HL-60/S4 (cell line): ENCODE results near the gene TBC1D19.

Source experiments
- in situ Hi-C: fragments of 300-500 bp; cut with MboI; formaldehyde crosslinking; loops from 2 replicates; pipeline ENCODE4 v1.14.3; 2022; ENCODE audit warnings: low sequenced_read_pairs

TBC1D19 gene

DNA sequence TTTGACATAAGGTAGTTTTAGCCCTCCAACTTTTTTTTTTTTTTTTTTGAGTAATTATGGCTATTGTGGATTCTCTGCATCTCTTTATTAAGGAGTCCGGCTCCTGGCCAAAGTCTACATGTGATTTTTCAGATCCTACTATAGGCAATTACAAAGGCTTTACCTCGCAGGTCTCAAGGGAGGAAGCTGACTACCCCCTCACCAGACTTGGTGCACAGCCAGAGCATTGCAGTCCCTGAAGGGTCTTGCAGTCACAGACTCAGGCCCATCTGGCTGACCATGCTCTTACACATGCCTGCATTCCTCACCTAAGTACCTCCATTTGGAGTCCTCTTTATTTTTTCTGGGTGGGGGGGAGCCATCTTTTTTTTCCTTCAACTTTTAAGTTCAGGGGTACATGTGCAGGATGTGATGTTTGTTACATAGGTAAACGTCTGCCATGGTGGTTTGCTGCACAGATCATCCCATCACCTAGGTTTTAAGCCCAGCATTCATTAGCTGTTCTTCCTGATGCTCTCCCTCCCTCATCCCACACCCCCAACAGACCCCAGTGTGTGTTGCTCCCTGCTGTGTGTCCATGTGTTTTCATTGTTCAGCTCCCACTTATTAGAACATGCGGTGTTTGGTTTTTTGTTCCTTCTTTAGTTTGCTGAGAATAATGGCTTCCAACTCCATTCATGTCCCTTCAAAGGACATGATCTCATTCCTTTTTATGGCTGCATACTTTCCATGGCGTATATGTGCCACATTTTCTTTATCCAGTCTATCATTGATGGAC lies 188.4 kb downstream of the TBC1D19 start:
- in situ Hi-C loops: no loop called here

DNA sequence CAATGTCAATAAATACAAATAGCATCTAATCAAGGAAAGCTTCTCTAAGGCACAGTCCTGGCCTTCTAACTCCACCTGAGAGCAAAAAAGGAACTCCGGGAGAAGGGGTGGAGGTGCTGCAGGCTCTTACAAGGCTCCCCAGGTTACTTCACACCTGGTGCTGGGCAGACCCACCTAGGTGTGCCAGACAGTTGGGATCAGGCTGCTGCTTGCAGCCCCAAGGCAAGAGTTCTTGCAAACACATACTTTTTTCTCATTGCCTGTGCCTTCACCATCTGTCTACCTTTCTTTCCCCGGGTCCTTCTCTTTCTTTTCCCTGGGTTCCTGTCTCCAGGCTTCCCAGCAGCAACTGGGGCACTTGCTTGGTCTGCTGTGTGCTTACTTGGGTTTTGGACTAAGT lies 195.3 kb downstream of the TBC1D19 start:
- in situ Hi-C loops: no loop called here

DNA sequence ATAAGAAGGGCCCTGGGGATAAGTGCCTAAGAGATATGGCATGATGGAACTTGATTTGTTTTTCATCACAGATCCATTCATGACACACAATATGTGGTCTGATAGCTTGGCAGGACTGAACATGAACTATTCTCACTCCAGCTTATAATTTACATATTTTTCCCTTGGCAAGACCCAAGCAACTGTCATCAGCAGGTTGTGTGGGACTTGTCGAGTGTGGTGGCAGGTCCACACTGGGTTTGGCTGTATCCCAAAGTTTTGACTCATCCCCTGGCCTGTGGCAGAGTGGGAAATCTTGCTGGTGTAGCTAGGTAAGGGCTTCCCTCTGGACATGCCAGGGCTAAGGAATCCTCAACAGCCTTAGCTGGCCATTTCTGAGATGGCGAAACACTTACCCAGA lies 195.8 kb downstream of the TBC1D19 start:
- in situ Hi-C loops: no loop called here

DNA sequence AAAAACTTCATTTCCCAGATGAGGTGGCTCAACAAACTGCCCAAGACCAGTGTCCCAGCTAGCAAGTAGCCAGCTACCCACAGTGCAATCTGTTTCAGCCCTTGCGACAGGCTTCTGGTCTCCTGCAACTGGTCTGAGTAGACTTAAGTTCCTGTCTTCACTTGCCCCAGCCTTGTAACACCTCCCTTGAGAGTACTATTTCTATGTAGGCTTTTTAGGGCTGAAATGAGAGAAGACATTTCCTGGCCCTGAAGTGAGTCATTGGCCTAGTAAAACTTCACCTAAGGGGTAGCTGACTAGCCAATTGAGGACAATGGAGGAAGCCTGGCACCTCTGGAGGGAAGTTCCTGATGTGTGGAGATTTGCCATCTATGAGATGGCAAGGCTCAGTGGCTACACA lies 196.7 kb downstream of the TBC1D19 start:
- in situ Hi-C loops: no loop called here

DNA sequence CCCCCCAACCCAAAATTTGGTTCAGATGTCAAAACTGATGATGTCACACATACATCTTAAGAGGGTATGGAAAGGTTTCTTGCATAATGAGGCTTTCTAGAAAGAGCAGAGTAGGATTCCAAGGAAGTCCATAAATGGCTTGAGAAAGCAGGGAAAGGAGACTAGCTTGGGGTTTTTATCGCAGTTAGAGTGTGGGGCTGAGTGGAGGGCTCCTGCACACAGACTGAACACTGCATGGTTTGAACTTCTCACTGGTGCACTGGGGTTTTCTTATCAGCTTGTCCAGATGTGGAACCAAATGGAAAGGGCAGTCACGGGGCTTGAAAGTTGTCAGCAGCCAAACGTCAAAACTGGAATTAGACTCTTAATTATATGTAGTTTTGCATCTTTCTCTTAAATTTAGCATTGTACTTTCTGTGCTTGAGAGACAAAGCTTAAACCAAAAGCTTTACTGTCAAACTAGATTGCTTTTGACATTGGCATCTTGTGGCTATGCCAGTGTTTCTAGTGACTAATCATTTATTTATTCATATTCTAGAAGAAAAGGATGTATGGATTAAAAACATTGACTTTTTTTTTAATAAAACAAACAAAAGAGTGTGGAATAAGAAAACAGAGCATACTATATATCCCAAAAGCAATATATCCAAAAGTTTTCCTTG lies 198.4 kb downstream of the TBC1D19 start:
- in situ Hi-C loops: no loop called here

DNA sequence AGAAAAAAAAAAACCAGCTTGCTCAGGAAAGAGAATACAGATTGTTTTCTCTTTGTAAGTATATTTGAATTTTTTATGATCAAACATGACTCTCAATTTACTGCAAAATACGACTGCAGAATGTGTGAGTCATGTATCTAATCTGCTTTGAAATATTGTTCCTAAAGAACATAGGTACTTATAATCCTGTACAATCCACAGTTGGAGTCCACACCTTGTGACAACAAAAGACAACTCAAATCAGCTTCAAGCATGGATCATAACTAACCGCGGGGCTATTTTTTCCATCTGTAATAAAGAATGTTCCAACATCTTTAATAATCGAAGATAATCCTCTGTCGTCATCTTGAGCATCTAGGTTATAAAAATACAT lies 198.9 kb downstream of the TBC1D19 start:
- in situ Hi-C loops: no loop called here

DNA sequence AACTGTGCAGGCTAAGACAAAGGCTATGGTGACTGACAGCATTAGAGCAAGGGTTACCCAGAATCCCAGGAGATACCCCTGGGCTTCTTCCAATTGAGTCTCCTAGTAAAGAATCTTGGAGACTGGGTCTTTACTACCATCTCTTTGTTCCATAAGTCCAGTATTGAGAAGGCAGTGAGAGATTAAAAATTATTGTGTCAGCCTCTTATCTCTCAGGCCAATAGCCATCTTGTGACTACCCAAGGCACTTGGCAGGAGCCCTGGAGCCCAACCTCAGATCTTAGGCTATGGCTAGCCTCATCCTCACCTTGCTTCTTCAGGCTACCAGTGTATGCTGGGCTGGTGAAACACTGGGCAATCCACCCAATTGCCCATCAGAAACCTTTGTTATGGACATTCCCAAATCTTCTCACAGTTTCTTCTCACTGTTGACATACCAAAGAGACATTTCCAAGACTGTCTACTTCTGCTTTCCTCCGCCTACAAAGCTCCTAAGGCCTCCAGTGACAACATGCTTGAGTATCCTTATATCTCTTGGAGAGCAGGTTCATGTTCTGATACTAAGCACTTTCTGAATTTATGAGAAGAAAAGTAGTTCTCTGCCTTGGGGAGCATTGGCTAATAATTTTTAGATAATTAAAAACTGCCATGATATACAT lies 200.5 kb downstream of the TBC1D19 start:
- in situ Hi-C loops: no loop called here

DNA sequence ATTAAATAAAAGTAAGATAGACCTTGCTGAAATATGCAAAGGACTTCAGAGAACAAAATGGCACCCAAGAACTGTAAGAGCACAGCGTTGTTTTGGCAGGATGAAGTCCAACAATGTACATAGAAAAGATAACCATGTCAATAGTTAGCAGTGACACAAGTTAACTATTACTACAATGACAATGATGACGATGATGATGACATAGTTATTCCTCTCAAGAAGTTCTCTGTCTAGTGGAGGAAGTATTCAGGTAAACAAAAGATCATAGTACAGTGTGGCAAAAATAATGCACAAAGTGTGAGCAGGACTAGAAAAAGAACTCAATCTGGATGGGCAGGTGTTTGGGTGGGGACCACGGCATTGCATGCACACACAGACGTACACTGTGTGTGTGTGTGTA lies 201.4 kb downstream of the TBC1D19 start:
- in situ Hi-C loops: no loop called here

DNA sequence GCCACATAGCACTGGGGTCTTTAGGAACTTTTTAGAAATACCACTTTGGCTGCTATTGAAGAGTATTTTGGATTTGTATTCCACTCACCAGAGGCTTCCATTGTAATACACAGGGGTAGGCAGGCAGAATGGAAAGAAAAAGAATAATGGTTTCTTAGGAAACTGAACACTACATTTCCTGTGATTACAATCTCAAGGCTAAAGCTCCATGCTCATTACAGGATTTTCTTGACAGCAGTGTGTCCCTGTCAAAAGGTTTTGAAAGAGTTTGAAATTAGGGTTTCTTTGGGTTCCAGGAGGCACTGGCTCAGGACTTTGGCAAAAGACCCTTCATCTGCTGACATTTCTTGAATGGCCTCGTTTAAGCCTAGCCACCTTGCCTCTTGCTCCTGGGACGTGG lies 201.9 kb downstream of the TBC1D19 start:
- in situ Hi-C loops: no loop called here

DNA sequence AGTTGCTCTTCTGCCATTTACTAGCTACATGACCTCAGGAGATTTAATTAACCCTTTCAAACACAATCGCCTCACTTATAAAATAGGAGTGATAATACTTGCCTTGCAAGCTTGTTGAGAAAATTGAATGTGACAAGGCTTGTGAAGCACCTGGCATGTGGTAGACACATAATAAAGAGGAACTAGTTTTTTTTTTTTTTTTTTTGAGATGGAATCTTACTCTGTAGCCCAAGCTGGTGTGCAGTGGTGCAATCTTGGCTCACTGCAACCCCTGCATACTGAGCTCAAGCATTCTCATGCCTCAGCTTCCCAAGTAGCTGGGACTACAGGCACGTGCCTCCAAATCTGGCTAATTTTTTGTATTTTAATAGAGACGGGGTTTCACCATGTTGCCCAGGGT lies 203.0 kb downstream of the TBC1D19 start:
- in situ Hi-C loops: no loop called here

DNA sequence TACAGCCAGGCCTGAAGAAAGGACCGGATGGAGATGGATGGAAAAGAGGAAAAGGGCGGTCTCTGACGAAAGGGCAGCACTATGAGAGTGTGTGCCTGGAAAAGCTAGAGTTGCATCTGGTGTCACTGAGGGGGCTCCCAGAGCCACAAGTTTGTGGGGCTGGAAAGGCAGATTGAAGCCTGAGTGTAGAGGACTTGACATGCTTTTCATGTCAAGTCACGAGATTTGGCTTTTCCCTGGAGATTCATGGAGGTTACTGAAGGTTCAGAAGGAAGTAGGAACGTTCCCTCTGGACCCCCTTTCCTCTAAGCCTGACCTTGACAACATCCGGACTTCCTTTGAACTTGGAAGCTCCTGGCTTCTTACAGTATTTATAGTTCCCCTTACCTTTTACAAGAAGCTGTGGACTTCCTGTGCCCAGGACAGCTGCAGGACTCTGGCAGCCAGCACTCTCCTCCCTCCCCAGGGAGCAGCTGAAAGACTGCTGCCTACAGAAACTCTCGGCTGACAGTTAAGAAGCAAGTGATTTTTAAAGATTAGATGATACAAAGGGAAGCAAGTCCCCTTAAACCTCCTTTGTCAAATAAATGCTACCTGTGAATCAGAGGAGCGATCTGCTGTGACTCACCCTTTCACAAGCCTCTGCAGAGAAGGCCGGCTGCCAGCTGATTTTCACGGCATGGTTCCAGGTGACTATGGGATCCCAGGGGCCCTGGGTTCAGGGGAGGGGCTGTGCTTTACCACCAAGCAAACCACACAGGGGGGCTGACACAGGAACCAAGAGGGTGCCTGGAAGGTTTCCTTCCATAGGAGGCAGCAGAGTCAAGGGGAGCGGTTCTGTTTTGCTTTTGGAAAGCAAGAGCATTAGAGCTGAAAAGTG lies 203.8 kb downstream of the TBC1D19 start:
- in situ Hi-C loops: no loop called here

DNA sequence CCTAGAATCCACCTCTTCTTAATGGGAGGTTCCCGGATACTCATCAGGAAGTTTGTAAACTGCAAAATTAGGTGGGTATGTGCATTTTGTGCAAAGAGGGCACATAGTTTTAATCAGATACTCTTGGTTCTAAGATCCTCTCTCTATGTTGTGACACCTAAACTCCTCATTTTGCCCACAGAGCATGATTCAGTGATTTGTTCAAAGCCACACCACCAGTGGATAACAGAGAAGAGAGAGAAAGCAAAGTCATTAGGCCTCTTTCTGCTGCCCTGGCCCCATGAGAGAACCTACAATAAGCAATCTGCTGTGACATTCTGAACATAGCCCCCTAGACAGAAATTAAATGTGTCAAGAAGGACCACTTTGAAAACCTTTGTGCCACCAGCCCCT lies 204.5 kb downstream of the TBC1D19 start:
- in situ Hi-C loops: no loop called here

DNA sequence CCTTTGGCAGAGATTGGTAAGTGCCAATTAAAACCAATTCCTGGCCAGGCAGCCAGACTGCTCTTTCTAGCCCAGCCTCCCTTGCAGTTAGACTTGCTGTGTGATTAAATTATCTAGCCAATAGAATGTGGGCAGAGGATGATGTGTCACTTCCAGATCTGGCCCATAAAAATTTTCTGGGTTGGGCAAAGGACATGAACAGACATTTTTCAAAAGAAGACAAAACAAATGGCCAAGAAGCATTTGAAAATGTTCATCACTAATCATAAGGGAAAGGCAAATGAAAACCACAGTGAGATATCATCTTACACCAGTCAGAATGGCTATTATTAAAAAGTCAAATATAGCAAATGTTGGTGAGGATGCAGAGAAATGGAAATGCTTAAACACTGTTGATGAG lies 205.3 kb downstream of the TBC1D19 start:
- in situ Hi-C loops: no loop called here

DNA sequence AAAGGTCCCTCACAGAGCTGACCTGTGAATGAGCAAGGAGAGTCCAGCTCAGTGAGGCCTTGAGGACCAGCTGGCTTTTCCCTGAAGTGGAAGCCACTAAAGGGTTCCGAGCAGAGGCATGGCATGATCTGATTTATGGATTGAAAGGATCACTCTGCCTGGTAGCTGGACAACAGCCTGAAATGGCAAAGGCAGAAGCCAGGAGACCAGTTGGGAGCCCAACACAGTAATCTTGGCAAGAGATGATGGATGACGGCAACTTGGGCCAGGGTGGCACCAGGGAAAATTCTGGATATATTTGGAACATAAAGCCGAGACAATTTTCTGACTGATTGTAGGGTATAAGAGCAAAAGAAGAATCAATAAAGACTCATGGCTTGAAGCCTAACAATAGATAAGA lies 207.5 kb downstream of the TBC1D19 start:
- in situ Hi-C loops: no loop called here

DNA sequence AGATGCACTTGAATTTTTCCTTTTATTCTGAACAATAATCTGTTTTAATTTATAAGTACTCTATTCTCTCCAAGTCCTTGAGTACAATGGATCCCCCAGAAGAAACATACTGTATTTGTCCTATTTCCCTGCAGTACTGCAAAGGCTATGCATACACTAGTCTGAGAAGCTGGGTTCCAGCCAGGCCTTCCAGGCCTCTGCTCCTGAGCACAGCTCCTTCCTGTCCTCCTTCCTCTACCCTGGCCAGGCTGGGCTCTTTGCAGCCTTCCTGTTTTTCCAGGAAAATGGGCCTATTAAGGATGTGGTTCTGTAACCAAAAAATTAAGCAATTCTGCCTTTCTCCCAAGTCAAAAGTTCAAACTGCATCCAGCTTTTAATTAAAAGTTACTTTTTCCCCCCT lies 208.8 kb downstream of the TBC1D19 start:
- in situ Hi-C loops: no loop called here

DNA sequence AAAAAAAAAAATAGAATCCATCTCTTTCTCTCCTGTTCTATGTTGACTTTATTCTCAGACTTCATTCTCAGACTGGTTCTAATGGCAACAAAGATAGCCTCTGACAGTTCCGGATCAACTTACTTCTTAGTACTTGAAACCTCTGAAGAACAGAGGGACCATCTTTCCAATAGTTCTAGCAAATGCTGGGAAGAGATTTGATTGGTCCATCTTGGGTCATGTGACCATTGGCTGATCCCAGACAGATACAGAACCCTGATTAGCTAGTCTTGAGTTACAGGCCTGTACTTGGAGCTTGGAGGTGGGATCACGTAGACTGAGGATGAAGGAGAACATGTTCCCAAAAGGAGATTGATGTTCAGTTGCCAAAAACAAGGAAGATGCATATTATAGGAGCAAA lies 209.9 kb downstream of the TBC1D19 start:
- in situ Hi-C loops: no loop called here

DNA sequence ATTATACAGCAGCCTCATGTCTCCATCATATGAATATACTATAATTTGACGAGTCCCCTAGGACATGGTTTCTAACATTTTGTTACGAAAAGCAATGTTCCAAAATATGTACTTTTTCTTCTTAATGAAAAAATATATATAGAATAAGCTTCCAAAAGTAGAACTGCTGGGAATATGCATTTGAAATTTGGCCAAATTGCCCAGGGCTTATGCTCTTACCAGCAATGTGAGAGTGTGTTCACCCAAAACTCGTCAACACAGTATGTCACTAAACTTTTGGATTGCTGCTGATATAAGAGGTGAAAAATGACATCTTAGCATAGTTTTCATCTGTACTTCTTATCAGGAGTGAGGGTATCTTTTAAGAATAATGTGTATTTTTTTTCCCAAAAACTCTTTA lies 212.2 kb downstream of the TBC1D19 start:
- in situ Hi-C loops: no loop called here

DNA sequence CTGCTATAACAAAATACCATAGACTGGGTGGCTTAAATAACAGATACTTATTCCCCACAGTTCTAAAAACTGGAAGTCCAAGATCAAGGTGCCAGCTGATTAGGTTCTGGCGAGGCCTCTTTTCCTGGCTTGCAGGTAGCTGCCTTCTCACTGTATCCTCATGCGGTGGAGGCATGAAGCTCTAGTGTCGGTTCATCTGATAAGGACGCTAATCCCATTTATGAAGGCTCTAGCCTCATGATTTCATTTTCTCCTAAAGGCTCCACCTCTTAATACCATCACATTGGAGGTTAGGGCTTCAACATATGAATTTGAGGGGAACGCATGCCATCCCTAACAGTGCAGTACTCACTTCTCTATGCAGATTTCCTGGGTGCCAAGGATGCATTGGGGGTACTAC lies 218.9 kb downstream of the TBC1D19 start:
- in situ Hi-C loops: no loop called here

DNA sequence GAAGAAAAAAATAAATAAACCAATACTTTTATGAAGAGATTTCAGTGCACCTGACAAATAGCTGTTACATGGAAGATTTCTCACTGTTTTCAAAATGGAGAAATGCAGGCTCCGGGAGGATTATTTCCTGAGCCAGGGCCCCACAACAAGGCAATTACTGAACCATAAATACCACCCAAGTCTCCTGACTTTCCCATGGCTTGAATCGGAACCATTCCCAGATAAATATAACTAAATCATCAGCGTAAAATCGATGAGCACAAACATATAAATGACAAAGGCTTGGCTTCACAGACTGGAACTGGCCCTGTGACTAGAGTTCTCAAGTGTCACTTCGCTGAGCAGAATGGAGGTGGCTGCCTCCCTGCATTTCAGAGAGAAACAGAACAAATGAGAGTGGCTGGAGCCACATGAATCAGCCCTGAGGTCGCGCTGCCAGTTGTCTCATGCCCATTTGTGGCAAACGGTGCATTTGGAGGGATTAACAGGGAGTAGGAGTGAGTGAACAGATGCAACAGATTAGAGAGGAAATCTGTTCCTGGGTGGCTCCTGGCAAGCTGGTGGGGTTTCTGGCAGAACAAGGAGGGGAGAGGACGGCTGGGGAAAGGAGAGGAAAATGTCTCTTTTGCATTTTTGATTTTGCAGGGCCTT lies 219.5 kb downstream of the TBC1D19 start:
- in situ Hi-C loops: no loop called here

DNA sequence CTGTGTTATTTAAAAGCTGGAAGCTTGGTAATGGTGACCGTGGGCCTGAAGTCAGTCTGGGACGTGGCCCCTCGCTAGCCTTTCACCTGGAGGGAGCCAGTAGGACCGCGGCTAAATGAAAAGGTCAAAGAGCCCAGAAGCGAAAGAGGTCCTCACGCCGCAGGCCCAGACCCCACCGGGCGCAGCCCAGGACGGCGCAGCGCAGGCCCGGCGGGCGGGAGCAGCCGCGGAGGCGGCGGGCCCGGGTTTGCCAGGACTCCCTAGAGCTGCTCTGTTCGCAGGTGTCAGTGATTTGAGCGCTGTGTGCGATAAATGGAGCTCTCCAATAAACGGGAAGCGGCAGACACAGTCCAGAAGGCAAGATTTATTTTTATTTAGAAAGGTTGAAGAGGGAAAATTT lies 220.6 kb downstream of the TBC1D19 start:
- in situ Hi-C loops: no loop called here

DNA sequence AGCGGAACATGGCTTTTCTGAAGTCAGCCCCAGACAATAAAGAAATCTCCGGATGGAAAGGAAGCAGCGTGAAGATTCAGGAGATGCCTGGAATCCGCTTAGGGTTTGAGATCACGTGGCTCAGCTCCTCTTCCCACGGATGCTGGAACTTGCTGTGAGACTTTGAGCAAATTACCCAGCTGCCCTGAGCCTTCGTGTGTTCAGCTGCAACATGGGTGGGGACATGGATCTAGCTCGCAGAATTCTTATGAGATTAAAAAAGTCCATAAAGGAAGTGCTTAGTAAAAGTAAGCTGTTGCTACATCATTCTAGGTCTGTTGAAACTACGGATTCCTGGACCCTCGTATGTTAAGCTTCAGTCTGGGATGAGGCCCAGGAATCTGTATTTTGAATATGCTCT lies 221.0 kb downstream of the TBC1D19 start:
- in situ Hi-C loops: no loop called here
